Caco-2 (cell line): ENCODE measurements around the gene MAGEB17. TPM values are rescaled to one million over a fixed set of nuclear protein-coding genes. Genes with fewer than 3 reads are reported as not detected.

ENCODE experiments used
- BruUV-seq: library from RNA; stranded (reverse); fragments of 400-500 nt; replicated peaks from 2 replicates; lab custom pipeline; 2021; lab: Mats Ljungman, UMichigan
- CTCF ChIA-PET: fragments of 300-600 bp; sonication (Branson Sonifier 250); formaldehyde crosslinking; loops from one replicate; lab custom pipeline; 2022; ENCODE audit warnings: antibody characterized with exemption; lab: Charles Lee
- POLR2A ChIA-PET: fragments of 300-600 bp; sonication (Branson Sonifier 250); formaldehyde crosslinking; loops from one replicate; lab custom pipeline; 2022; ENCODE audit warnings: antibody characterized with exemption; lab: Charles Lee
- DNase-seq, 2 experiments: peaks; one replicate each; pipeline versions ENCODE4 v3.0.0 to v3.0.0-alpha.2; 2020 to 2022
- H3K27me3 ChIP-seq: replicated peaks from 2 replicates; pipeline ENCODE4 v1.6.0; 2011; ENCODE audit warnings: low read length; ENCODE audit not compliant: control insufficient read depth, insufficient read depth
- H3K36me3 ChIP-seq: 2 replicates; pipeline ENCODE4 v1.5.1; 2011; ENCODE audit warnings: low read length; ENCODE audit not compliant: control insufficient read depth, insufficient read depth
- H3K4me1 ChIP-seq: fragments of 250-450 bp; sonication (Bioruptor Pico); 2 replicates; pipeline ENCODE4 v1.5.1; 2020; ENCODE audit warnings: mild to moderate bottlenecking
- H3K4me3 ChIP-seq: 2 replicates; pipeline ENCODE4 v1.5.1; 2011; ENCODE audit warnings: low read depth, mild to moderate bottlenecking, control low read depth, low read length
- H3K9me3 ChIP-seq: fragments of 250-450 bp; sonication (Bioruptor Pico); 2 replicates; pipeline ENCODE4 v1.5.1; 2020; ENCODE audit warnings: mild to moderate bottlenecking, moderate library complexity
- H3K27ac Mint-ChIP-seq: one replicate; pipeline ENCODE4 v1.8.0; 2022; ENCODE audit warnings: mixed read lengths; ENCODE audit not compliant: unreplicated experiment
- H3K27me3 Mint-ChIP-seq: one replicate; pipeline ENCODE4 v1.8.0; 2022; ENCODE audit warnings: mixed read lengths; ENCODE audit not compliant: insufficient read depth, unreplicated experiment
- H3K36me3 Mint-ChIP-seq: one replicate; pipeline ENCODE4 v1.8.0; 2022; ENCODE audit warnings: mild to moderate bottlenecking, mixed read lengths; ENCODE audit not compliant: insufficient read depth, unreplicated experiment
- H3K4me1 Mint-ChIP-seq: one replicate; pipeline ENCODE4 v1.8.0; 2022; ENCODE audit warnings: low read depth, mixed read lengths; ENCODE audit not compliant: unreplicated experiment
- H3K4me3 Mint-ChIP-seq: one replicate; pipeline ENCODE4 v1.8.0; 2022; ENCODE audit warnings: mild to moderate bottlenecking, moderate library complexity, mixed read lengths; ENCODE audit not compliant: unreplicated experiment
- H3K9me3 Mint-ChIP-seq: one replicate; pipeline ENCODE4 v1.8.0; 2022; ENCODE audit warnings: mixed read lengths; ENCODE audit not compliant: unreplicated experiment
- intact Hi-C: fragments of 100-400 bp; cut with micrococcal nuclease; formaldehyde crosslinking; loops from one replicate; pipeline ENCODE4 v1.10.0; 2022; ENCODE audit not compliant: unreplicated experiment
- total RNA-seq: library from RNA; stranded (reverse); gene quantifications from 2 replicates; pipeline ENCODE4 v1.2.3, GENCODE V29; 2022
- TF ChIP-seq, protein P1 (sequence below), 2 experiments: fragments of 200-600 bp in 1 of 2; IDR thresholded peaks; 1 replicate in 1 of 2; 2 replicates in 1 of 2; pipeline versions ENCODE4 v1.5.1 to v1.8.0; 2011 to 2022; ENCODE audit warnings: antibody characterized with exemption in 1 of 2, control low read depth in 1 of 2, inconsistent platforms in 1 of 2, low read depth in 1 of 2, low read length in 1 of 2, mild to moderate bottlenecking in 1 of 2, moderate library complexity in 1 of 2; ENCODE audit not compliant: insufficient read depth in 1 of 2, severe bottlenecking in 1 of 2, unreplicated experiment in 1 of 2

Gene MAGEB17
- total RNA-seq, 1 experiment from 2014 or later: not detected

DNA sequence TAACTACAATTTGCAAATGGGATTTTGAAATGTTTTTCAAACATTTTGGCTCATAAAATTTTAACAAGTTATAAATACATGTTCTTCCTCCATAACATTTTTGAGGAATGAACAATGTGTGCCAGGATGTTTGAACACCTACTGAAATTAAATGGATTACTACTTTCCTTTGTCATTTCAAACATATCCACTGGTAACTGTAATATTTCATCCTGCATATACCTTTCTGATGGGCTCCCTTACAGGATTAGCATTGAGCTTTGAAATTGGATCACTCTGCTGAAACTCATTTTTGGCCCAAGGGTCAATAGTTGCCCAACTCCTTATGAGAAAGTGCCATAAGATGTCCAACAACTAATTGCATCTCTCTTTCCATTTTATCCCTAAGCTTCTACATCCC, 26.3 kb upstream of the MAGEB17 start:
- BruUV-seq: no TSS peak
- Mint-ChIP-seq H3K27me3 (peaks cover 3% of the 10 kb centered on the region), H3K27ac (no peak overlapping the region), H3K36me3 (no peaks in the 10 kb centered on the region), H3K4me3 (no peak overlapping the region), H3K4me1 (no peaks in the 10 kb centered on the region), H3K9me3 (peaks cover 8% of the 10 kb centered on the region)
- Histone ChIP-seq H3K4me3 (no peak overlapping the region), H3K27me3 (no peaks in the 10 kb centered on the region), H3K36me3 (no peaks in the 10 kb centered on the region), H3K4me1 (no peaks in the 10 kb centered on the region), H3K9me3 (no peaks in the 10 kb centered on the region)
- ChIA-PET CTCF (no interaction called here), POLR2A (no interaction called here)
- TF ChIP-seq, protein P1, sequence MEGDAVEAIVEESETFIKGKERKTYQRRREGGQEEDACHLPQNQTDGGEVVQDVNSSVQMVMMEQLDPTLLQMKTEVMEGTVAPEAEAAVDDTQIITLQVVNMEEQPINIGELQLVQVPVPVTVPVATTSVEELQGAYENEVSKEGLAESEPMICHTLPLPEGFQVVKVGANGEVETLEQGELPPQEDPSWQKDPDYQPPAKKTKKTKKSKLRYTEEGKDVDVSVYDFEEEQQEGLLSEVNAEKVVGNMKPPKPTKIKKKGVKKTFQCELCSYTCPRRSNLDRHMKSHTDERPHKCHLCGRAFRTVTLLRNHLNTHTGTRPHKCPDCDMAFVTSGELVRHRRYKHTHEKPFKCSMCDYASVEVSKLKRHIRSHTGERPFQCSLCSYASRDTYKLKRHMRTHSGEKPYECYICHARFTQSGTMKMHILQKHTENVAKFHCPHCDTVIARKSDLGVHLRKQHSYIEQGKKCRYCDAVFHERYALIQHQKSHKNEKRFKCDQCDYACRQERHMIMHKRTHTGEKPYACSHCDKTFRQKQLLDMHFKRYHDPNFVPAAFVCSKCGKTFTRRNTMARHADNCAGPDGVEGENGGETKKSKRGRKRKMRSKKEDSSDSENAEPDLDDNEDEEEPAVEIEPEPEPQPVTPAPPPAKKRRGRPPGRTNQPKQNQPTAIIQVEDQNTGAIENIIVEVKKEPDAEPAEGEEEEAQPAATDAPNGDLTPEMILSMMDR (IDR thresholded peaks at IDR 0.05; ENCODE audit: insufficient read depth in 1 of 2, low read depth in 1 of 2, low read length in 1 of 2, severe bottlenecking in 1 of 2, unreplicated experiment in 1 of 2): no peak
- intact Hi-C loops: no loop called here
- DNase-seq: no peak

DNA sequence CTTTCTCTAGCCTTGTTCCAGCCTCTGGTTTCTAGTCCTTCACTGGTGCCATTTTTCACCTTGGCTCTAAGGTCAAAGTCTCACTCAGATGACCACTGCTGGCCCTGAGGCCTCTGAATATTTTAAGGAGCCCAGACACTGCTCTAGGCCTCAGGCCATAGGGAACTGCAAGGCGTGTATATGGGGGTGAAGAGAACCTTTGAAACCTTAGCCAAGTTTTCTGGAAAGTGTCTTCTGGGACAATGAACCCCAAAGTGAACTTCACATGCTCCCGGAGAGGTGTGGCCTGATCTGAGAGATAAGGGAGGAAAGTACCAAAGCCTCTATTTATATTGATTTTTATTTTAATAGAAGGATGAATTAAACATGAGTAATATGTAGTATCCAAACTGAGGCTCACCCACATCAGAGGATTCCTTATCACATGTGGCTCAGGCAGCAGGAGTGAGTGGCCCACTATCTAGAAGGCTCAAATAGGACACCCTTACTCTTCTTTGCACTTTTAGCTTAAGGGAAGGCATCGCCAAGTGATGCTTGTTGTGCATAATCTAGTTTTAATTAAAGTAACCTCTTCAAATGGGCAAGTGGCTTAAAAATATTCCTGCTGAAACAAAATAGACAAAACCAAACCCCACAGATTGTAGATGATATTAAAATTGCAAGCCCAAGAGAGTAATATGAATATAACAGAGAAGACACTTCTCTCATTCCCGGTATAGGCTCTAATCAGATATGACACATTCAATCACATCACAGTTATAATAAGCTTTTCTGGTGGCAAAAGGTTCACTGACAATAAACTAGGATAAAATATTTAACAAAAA, 25.6 kb upstream of the MAGEB17 start:
- Mint-ChIP-seq H3K36me3 (no peaks in the 10 kb centered on the region), H3K4me3 (no peak overlapping the region), H3K4me1 (no peaks in the 10 kb centered on the region), H3K27me3 (peaks cover 3% of the 10 kb centered on the region), H3K27ac (no peak overlapping the region), H3K9me3 (peaks cover 8% of the 10 kb centered on the region)
- no TSS peak for BruUV-seq
- CTCF ChIA-PET: no interaction called here
- DNase-seq: no peak
- intact Hi-C loops: no loop called here
- no peaks in the 10 kb centered on the region for H3K27me3 ChIP-seq
- H3K36me3 ChIP-seq: no peaks in the 10 kb centered on the region
- no peaks in the 10 kb centered on the region for H3K9me3 ChIP-seq
- H3K4me1 ChIP-seq: no peaks in the 10 kb centered on the region
- POLR2A ChIA-PET: no interaction called here
- TF ChIP-seq, protein P1 (IDR thresholded peaks at IDR 0.05; ENCODE audit: insufficient read depth in 1 of 2, low read depth in 1 of 2, low read length in 1 of 2, severe bottlenecking in 1 of 2, unreplicated experiment in 1 of 2): no peak
- no peak overlapping the region for H3K4me3 ChIP-seq

DNA sequence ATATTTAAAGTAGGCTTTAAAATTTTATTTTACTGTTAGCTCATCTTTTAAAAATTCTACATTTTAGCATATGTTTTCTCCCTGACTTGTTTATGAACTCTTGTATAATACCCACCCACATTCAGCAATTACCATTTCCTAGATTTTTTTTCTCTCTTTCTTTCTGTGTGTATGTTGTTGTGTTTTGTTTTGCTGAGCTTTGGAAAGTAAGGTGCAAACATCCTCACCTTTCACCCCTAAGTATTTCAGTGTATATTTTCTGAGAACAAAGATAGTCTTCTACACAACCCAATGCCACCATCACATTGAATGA, 25.1 kb upstream of the MAGEB17 start:
- H3K4me1 Mint-ChIP-seq: no peaks in the 10 kb centered on the region
- Histone ChIP-seq H3K9me3 (no peaks in the 10 kb centered on the region), H3K27me3 (no peaks in the 10 kb centered on the region), H3K4me1 (no peaks in the 10 kb centered on the region), H3K36me3 (no peaks in the 10 kb centered on the region), H3K4me3 (no peak overlapping the region)
- no peaks in the 10 kb centered on the region for H3K36me3 Mint-ChIP-seq
- POLR2A ChIA-PET: no interaction called here
- CTCF ChIA-PET: no interaction called here
- TF ChIP-seq, protein P1 (IDR thresholded peaks at IDR 0.05; ENCODE audit: insufficient read depth in 1 of 2, low read depth in 1 of 2, low read length in 1 of 2, severe bottlenecking in 1 of 2, unreplicated experiment in 1 of 2): no peak
- peaks cover 8% of the 10 kb centered on the region for H3K9me3 Mint-ChIP-seq
- H3K27ac Mint-ChIP-seq: no peak overlapping the region
- no peak overlapping the region for H3K4me3 Mint-ChIP-seq
- peaks cover 3% of the 10 kb centered on the region for H3K27me3 Mint-ChIP-seq
- DNase-seq: no peak
- BruUV-seq: no TSS peak
- intact Hi-C loops: no loop called here
